GM18861 (cell line): ENCODE results near the gene NBEA.

Source experiments
- ATAC-seq: cut with Tn5 transposase; IDR thresholded peaks from one replicate; pipeline ENCODE4 v1.9.1; 2021; ENCODE audit not compliant: unreplicated experiment

NBEA gene

GRCh38 chr13:35698911-35699576 lies 757.0 kb downstream of the NBEA start:
- no peak for ATAC-seq

- no peak for ATAC-seq
Observed at GRCh38 chr13:35699825-35700510, 757.9 kb downstream of the NBEA start.

- ATAC-seq, result no peak
Observed at GRCh38 chr13:35700671-35701070, 758.6 kb downstream of the NBEA start.

- ATAC-seq, result no peak
Observed at GRCh38 chr13:35702316-35702715, 760.2 kb downstream of the NBEA start.

GRCh38 chr13:35703061-35703460 lies 761.0 kb downstream of the NBEA start:
- ATAC-seq, result no peak

- ATAC-seq, result no peak
Observed at GRCh38 chr13:35704331-35704730, 762.3 kb downstream of the NBEA start.

GRCh38 chr13:35706281-35706680 lies 764.2 kb downstream of the NBEA start:
- ATAC-seq, result no peak

- no peak for ATAC-seq
Observed at GRCh38 chr13:35706721-35707120, 764.7 kb downstream of the NBEA start.

- ATAC-seq, result no peak
Observed at GRCh38 chr13:35711909-35712308, 769.8 kb downstream of the NBEA start.

GRCh38 chr13:35712907-35713761 lies 771.1 kb downstream of the NBEA start:
- ATAC-seq, result no peak

GRCh38 chr13:35714121-35714520 lies 772.1 kb downstream of the NBEA start:
- no peak for ATAC-seq

GRCh38 chr13:35714588-35715377 lies 772.7 kb downstream of the NBEA start:
- ATAC-seq, result no peak

GRCh38 chr13:35716186-35716585 lies 774.1 kb downstream of the NBEA start:
- ATAC-seq, result no peak

- ATAC-seq, result no peak
Observed at GRCh38 chr13:35716729-35717128, 774.7 kb downstream of the NBEA start.

GRCh38 chr13:35718084-35718483 lies 776.0 kb downstream of the NBEA start:
- ATAC-seq, result no peak

GRCh38 chr13:35720290-35720689 lies 778.2 kb downstream of the NBEA start:
- no peak for ATAC-seq

- no peak for ATAC-seq
Observed at GRCh38 chr13:35720690-35721554, 778.9 kb downstream of the NBEA start.
